Neuron (in vitro differentiated cells): ENCODE data around the gene NELL2.

Source experiments
- H2AFZ ChIP-seq: one replicate; pipeline ENCODE4 v1.6.1; 2013; ENCODE audit warnings: low read depth, mild to moderate bottlenecking, inconsistent platforms, low read length, moderate library complexity
- H3K27me3 ChIP-seq: one replicate; pipeline ENCODE4 v1.6.1; 2013; ENCODE audit warnings: low read length; ENCODE audit not compliant: insufficient read depth
- H3K36me3 ChIP-seq: one replicate; pipeline ENCODE4 v1.6.1; 2013; ENCODE audit warnings: low read length; ENCODE audit not compliant: insufficient read depth
- H3K4me1 ChIP-seq: one replicate; pipeline ENCODE4 v1.6.1; 2013; ENCODE audit warnings: low read length; ENCODE audit not compliant: insufficient read depth
- H3K4me3 ChIP-seq: 2 replicates; pipeline ENCODE4 v1.5.1; 2013; ENCODE audit warnings: mild to moderate bottlenecking, low read length, moderate library complexity
- H3K9me3 ChIP-seq: one replicate; pipeline ENCODE4 v1.6.1; 2013; ENCODE audit warnings: low read length

NELL2 gene

GRCh38 chr12:44873898-44874297 lies 2.2 kb downstream of the NELL2 start:
- peaks cover 7% of the 10 kb centered on the region for H3K9me3 ChIP-seq
- peaks cover 5% of the 10 kb centered on the region for H3K36me3 ChIP-seq
- peak overlapping the region; percentile 98 for H3K4me3 ChIP-seq
- H3K4me1 ChIP-seq = peaks cover 12% of the 10 kb centered on the region
- no peaks in the 10 kb centered on the region for H3K27me3 ChIP-seq
- no peak overlapping the region for H2AFZ ChIP-seq

- H3K4me1 ChIP-seq = peaks cover 9% of the 10 kb centered on the region
- peaks cover 24% of the 10 kb centered on the region for H3K36me3 ChIP-seq
- no peaks in the 10 kb centered on the region for H3K27me3 ChIP-seq
- no peak overlapping the region for H3K4me3 ChIP-seq
- H3K9me3 ChIP-seq = peaks cover 23% of the 10 kb centered on the region
- H2AFZ ChIP-seq = no peak overlapping the region
Observed at GRCh38 chr12:44869503-44869902, 6.6 kb downstream of the NELL2 start.

GRCh38 chr12:44863867-44864266 lies 12.2 kb downstream of the NELL2 start:
- no peak overlapping the region for H3K4me3 ChIP-seq
- H3K9me3 ChIP-seq = peaks cover 17% of the 10 kb centered on the region
- peaks cover 4% of the 10 kb centered on the region for H3K4me1 ChIP-seq
- H2AFZ ChIP-seq = no peak overlapping the region
- H3K36me3 ChIP-seq = peaks cover 21% of the 10 kb centered on the region
- no peaks in the 10 kb centered on the region for H3K27me3 ChIP-seq

- Histone ChIP-seq H2AFZ (no peak overlapping the region), H3K27me3 (no peaks in the 10 kb centered on the region), H3K36me3 (peaks cover 6% of the 10 kb centered on the region), H3K9me3 (peaks cover 3% of the 10 kb centered on the region), H3K4me3 (no peak overlapping the region), H3K4me1 (peaks cover 20% of the 10 kb centered on the region)
Observed at GRCh38 chr12:44859998-44860689, 16.0 kb downstream of the NELL2 start.

GRCh38 chr12:44858226-44858855 lies 17.8 kb downstream of the NELL2 start:
- Histone ChIP-seq H3K4me1 (peaks cover 20% of the 10 kb centered on the region), H3K27me3 (no peaks in the 10 kb centered on the region), H3K4me3 (no peak overlapping the region), H3K36me3 (peaks cover 2% of the 10 kb centered on the region), H3K9me3 (no peaks in the 10 kb centered on the region), H2AFZ (no peak overlapping the region)

- Histone ChIP-seq H2AFZ (no peak overlapping the region), H3K27me3 (no peaks in the 10 kb centered on the region), H3K9me3 (no peaks in the 10 kb centered on the region), H3K4me3 (no peak overlapping the region), H3K4me1 (peaks cover 17% of the 10 kb centered on the region), H3K36me3 (peaks cover 2% of the 10 kb centered on the region)
Observed at GRCh38 chr12:44852483-44852882, 23.6 kb downstream of the NELL2 start.

- peaks cover 2% of the 10 kb centered on the region for H3K36me3 ChIP-seq
- peaks cover 15% of the 10 kb centered on the region for H3K4me1 ChIP-seq
- no peak overlapping the region for H3K4me3 ChIP-seq
- H3K27me3 ChIP-seq = no peaks in the 10 kb centered on the region
- no peaks in the 10 kb centered on the region for H3K9me3 ChIP-seq
- no peak overlapping the region for H2AFZ ChIP-seq
Observed at GRCh38 chr12:44851586-44851985, 24.5 kb downstream of the NELL2 start.

- peaks cover 17% of the 10 kb centered on the region for H3K4me1 ChIP-seq
- H3K36me3 ChIP-seq = no peaks in the 10 kb centered on the region
- peaks cover 2% of the 10 kb centered on the region for H3K9me3 ChIP-seq
- H3K27me3 ChIP-seq = no peaks in the 10 kb centered on the region
- no peak overlapping the region for H3K4me3 ChIP-seq
- H2AFZ ChIP-seq = no peak overlapping the region
Observed at GRCh38 chr12:44848703-44849085, 27.4 kb downstream of the NELL2 start.

- H3K36me3 ChIP-seq = peaks cover 3% of the 10 kb centered on the region
- peaks cover 17% of the 10 kb centered on the region for H3K4me1 ChIP-seq
- H3K27me3 ChIP-seq = no peaks in the 10 kb centered on the region
- peaks cover 3% of the 10 kb centered on the region for H3K9me3 ChIP-seq
- H3K4me3 ChIP-seq = no peak overlapping the region
- H2AFZ ChIP-seq = no peak overlapping the region
Observed at GRCh38 chr12:44847888-44848702, 28.0 kb downstream of the NELL2 start.

- Histone ChIP-seq H3K27me3 (no peaks in the 10 kb centered on the region), H2AFZ (no peak overlapping the region), H3K4me1 (peaks cover 17% of the 10 kb centered on the region), H3K9me3 (peaks cover 3% of the 10 kb centered on the region), H3K36me3 (peaks cover 3% of the 10 kb centered on the region), H3K4me3 (no peak overlapping the region)
Observed at GRCh38 chr12:44847403-44847802, 28.7 kb downstream of the NELL2 start.

- no peak overlapping the region for H2AFZ ChIP-seq
- peaks cover 3% of the 10 kb centered on the region for H3K9me3 ChIP-seq
- no peak overlapping the region for H3K4me3 ChIP-seq
- no peaks in the 10 kb centered on the region for H3K27me3 ChIP-seq
- H3K4me1 ChIP-seq = peaks cover 17% of the 10 kb centered on the region
- H3K36me3 ChIP-seq = peaks cover 3% of the 10 kb centered on the region
Observed at GRCh38 chr12:44846826-44847225, 29.3 kb downstream of the NELL2 start.

GRCh38 chr12:44842669-44843068 lies 33.4 kb downstream of the NELL2 start:
- H3K9me3 ChIP-seq = peaks cover 3% of the 10 kb centered on the region
- H3K4me1 ChIP-seq = peaks cover 1% of the 10 kb centered on the region
- H2AFZ ChIP-seq = no peak overlapping the region
- no peaks in the 10 kb centered on the region for H3K27me3 ChIP-seq
- no peak overlapping the region for H3K4me3 ChIP-seq
- peaks cover 3% of the 10 kb centered on the region for H3K36me3 ChIP-seq

- H3K4me1 ChIP-seq = peaks cover 1% of the 10 kb centered on the region
- H3K9me3 ChIP-seq = peaks cover 3% of the 10 kb centered on the region
- H3K36me3 ChIP-seq = peaks cover 3% of the 10 kb centered on the region
- H3K4me3 ChIP-seq = no peak overlapping the region
- H2AFZ ChIP-seq = no peak overlapping the region
- no peaks in the 10 kb centered on the region for H3K27me3 ChIP-seq
Observed at GRCh38 chr12:44839785-44840184, 36.3 kb downstream of the NELL2 start.
